GM12864 (cell line): Measurements from ENCODE around the gene ADORA2B.
A peak's percentile ranks its signal among the peaks of the same experiment; 100 is the strongest.
"Not testable (repeated sequence)": the region's sequence is repeated elsewhere in the genome, so short reads cannot be mapped to it uniquely, and the experiment has no call there.

ENCODE experiments used
- DNase-seq: peaks from one replicate; pipeline ENCODE4 v3.0.0-alpha.2; 2011; ENCODE audit warnings: low read depth
- H3K4me3 ChIP-seq: 2 replicates; pipeline ENCODE4 v1.5.1; 2011; ENCODE audit warnings: mild to moderate bottlenecking, low read depth, low read length, control low read depth
- TF ChIP-seq, protein P1 (sequence below): IDR thresholded peaks from 2 replicates; pipeline ENCODE4 v1.5.1; 2011; ENCODE audit warnings: low read depth, mild to moderate bottlenecking, moderate library complexity, low read length, control low read depth, inconsistent platforms; ENCODE audit errors: missing control alignments

ADORA2B gene

GRCh38 chr17:15944759-15945526, at the start of gene ADORA2B:
Gene ADORA2B, plus strand, starts transcription at chr17:15945130. Its CDS starts 119 bp downstream, at chr17:15945249.
- peak within 1 kb of the TSS; percentile 5 for H3K4me3 ChIP-seq
- no peak for DNase-seq
- TF ChIP-seq, protein P1, sequence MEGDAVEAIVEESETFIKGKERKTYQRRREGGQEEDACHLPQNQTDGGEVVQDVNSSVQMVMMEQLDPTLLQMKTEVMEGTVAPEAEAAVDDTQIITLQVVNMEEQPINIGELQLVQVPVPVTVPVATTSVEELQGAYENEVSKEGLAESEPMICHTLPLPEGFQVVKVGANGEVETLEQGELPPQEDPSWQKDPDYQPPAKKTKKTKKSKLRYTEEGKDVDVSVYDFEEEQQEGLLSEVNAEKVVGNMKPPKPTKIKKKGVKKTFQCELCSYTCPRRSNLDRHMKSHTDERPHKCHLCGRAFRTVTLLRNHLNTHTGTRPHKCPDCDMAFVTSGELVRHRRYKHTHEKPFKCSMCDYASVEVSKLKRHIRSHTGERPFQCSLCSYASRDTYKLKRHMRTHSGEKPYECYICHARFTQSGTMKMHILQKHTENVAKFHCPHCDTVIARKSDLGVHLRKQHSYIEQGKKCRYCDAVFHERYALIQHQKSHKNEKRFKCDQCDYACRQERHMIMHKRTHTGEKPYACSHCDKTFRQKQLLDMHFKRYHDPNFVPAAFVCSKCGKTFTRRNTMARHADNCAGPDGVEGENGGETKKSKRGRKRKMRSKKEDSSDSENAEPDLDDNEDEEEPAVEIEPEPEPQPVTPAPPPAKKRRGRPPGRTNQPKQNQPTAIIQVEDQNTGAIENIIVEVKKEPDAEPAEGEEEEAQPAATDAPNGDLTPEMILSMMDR: peak; percentile 35

DNA sequence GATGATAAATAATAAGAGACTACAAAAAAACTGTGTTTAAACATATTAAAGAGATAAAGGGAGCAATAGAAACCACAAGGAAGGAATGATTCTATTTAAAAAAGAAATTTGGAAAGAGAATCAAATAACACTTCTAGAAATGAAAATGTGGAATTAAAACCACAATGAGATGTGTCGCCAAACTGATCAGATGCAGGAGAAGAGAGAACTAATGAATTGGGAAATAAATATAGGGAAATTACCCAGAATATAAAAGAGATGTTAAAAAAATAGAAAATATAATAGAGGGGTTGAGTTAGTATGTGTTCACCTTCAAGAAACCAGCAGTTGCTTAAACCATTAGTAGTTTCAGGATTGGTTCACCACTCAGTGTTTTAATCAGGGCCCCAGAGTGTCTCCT, 48.7 kb upstream of the ADORA2B start:
- no peak overlapping the region for H3K4me3 ChIP-seq
- no peak for DNase-seq
- TF ChIP-seq, protein P1: no peak

GRCh38 chr17:15896834-15897233, 48.1 kb upstream of the ADORA2B start:
- DNase-seq: no peak
- no peak overlapping the region for H3K4me3 ChIP-seq
- TF ChIP-seq, protein P1: no peak

DNA sequence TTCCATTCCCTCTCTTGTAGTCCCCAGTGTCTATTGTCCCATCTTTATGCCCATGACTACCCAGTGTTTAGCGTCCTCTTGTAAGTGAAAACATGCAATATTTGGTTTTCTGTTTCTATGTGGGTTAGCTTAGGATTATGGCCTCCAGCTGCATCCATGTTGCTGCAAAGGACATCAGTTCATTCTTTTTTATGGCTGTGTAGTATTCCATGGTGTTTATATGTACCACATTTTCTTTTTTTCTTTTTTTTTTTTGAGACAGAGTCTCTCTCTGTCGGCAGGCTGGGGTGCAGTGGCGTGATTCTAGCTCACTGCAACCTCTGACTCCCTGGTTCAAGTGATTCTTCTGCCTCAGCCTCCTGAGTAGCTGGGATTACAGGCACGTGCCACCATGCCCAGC, 45.3 kb upstream of the ADORA2B start:
- not testable (repeated sequence) for H3K4me3 ChIP-seq, DNase-seq

GRCh38 chr17:15900871-15901270, 44.1 kb upstream of the ADORA2B start:
- no peak overlapping the region for H3K4me3 ChIP-seq
- no peak for DNase-seq
- TF ChIP-seq, protein P1: no peak

GRCh38 chr17:15905236-15905635, 39.7 kb upstream of the ADORA2B start:
- H3K4me3 ChIP-seq, DNase-seq: not testable (repeated sequence)

GRCh38 chr17:15907290-15907689, 37.6 kb upstream of the ADORA2B start:
- no peak overlapping the region for H3K4me3 ChIP-seq
- TF ChIP-seq, protein P1: no peak

GRCh38 chr17:15908378-15908777, 36.6 kb upstream of the ADORA2B start:
- no peak for DNase-seq
- H3K4me3 ChIP-seq: no peak overlapping the region
- TF ChIP-seq, protein P1: no peak

More at GRCh38 chr17:15907290-15907689, 37.6 kb upstream of the ADORA2B start:
- no peak for DNase-seq
